SU-DHL-6 (cell line): ENCODE data around the gene PARVA.

Experiments used
- H2AFZ ChIP-seq: fragments of 200-600 bp; sonication (generic); 2 replicates; pipeline ENCODE4 v1.6.1; 2014; ENCODE audit warnings: low read depth, mild to moderate bottlenecking, moderate library complexity, mixed read lengths, antibody characterized with exemption, low read length; ENCODE audit not compliant: severe bottlenecking
- H3F3A ChIP-seq: fragments of 200-600 bp; shearing (Covaris generic); 2 replicates; pipeline ENCODE4 v1.6.0; 2016; ENCODE audit warnings: antibody characterized with exemption, mild to moderate bottlenecking; ENCODE audit not compliant: insufficient read depth
- H3K27ac ChIP-seq: fragments of 200-600 bp; sonication (generic); 2 replicates; pipeline ENCODE4 v1.5.1; 2016; ENCODE audit warnings: low read depth, mild to moderate bottlenecking, low read length, moderate library complexity, mixed read lengths
- H3K27me3 ChIP-seq: fragments of 200-600 bp; sonication (generic), shearing (Covaris generic); 2 replicates; pipeline ENCODE4 v1.6.0; 2014; ENCODE audit warnings: mild to moderate bottlenecking, low read length
- H3K36me3 ChIP-seq: fragments of 200-600 bp; sonication (generic); 2 replicates; pipeline ENCODE4 v1.6.1; 2014; ENCODE audit warnings: mild to moderate bottlenecking, low read length, mixed read lengths
- H3K4me2 ChIP-seq: fragments of 300-600, 200-600 bp; shearing (Covaris generic), sonication (generic); 2 replicates; pipeline ENCODE4 v1.6.0; 2014; ENCODE audit warnings: low read length, low read depth, mild to moderate bottlenecking; ENCODE audit not compliant: poor library complexity, severe bottlenecking
- H3K4me3 ChIP-seq: fragments of 200-600 bp; sonication (generic); 2 replicates; pipeline ENCODE4 v1.5.1; 2014; ENCODE audit warnings: antibody characterized with exemption, low read length, mild to moderate bottlenecking, mixed read lengths; ENCODE audit not compliant: insufficient read depth, poor library complexity, severe bottlenecking
- H3K79me2 ChIP-seq: fragments of 200-600 bp; sonication (generic); 2 replicates; pipeline ENCODE4 v1.6.1; 2014; ENCODE audit warnings: mild to moderate bottlenecking, low read length, moderate library complexity; ENCODE audit not compliant: insufficient read depth
- H3K9ac ChIP-seq: fragments of 200-600 bp; sonication (generic); 2 replicates; pipeline ENCODE4 v1.7.0; 2014; ENCODE audit warnings: mild to moderate bottlenecking, low read length
- H3K9me2 ChIP-seq: fragments of 200-600 bp; sonication (generic); replicated peaks from 2 replicates; pipeline ENCODE4 v1.6.1; 2014; ENCODE audit warnings: low read length; ENCODE audit not compliant: insufficient read depth
- H3K9me3 ChIP-seq: fragments of 200-600 bp; sonication (generic); 2 replicates; pipeline ENCODE4 v1.6.1; 2014; ENCODE audit warnings: low read length, mixed read lengths; ENCODE audit not compliant: insufficient read depth
- H4K20me1 ChIP-seq: fragments of 200-600 bp; sonication (generic); 2 replicates; pipeline ENCODE4 v1.6.1; 2014; ENCODE audit warnings: low read depth, mild to moderate bottlenecking, antibody characterized with exemption, low read length, moderate library complexity, mixed read lengths
- EZH2phosphoT487 ChIP-seq: fragments of 200-600 bp; sonication (generic), shearing (Covaris generic); conservative IDR thresholded peaks from 2 replicates; pipeline ENCODE4 v1.6.1; 2018; ENCODE audit warnings: mild to moderate bottlenecking, antibody characterized with exemption, low read length, moderate library complexity, mixed read lengths
- TF ChIP-seq, protein P1 (sequence below): fragments of 200-600 bp; sonication (generic); IDR thresholded peaks from one replicate; pipeline ENCODE4 v1.5.1; 2017; ENCODE audit warnings: antibody characterized with exemption, mild to moderate bottlenecking, low read length, moderate library complexity; ENCODE audit not compliant: insufficient read depth, poor library complexity, severe bottlenecking

PARVA gene

DNA sequence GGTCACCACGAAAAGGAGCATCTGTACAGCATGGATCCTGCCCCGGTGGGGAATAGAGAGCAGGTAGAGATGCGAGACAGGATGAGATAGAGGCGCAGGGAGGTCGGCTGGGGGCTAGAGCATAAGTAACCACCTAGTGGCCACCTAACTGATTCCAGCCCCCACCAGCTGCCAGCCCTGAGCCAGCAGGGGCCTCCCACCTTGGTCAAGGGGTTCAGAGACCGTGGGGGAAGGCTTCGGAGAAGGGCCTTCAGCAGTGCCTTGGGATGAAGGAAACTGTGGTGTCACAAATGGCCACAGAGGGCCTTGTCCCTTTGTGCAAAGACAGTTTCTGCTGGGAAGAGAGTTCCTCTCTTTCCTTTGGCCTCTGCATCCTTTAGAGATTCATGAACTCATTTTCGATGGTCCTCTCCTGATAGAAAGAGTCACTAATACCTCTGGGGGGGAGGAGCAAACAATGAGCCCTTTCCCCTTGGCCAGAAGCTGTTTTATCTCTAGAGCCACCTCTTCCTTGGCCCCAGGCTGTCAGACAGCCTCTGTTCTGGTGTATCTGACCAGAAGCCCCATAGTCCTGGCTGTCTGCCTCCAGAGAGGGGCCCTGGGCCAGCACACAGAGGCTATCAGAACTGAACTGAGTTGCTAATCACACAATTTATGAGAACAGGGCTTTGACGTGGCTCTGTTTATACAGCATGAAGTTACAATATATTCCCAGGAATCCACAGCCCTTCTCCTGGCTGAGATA lies 146.0 kb downstream of the PARVA start:
- no peak overlapping the region for H3K4me3 ChIP-seq
- H3K9me2 ChIP-seq = no peaks in the 10 kb centered on the region
- no peaks in the 10 kb centered on the region for H3K79me2 ChIP-seq
- H3K9me3 ChIP-seq = no peaks in the 10 kb centered on the region
- no peaks in the 10 kb centered on the region for H3F3A ChIP-seq
- no peaks in the 10 kb centered on the region for H3K36me3 ChIP-seq
- TF ChIP-seq EZH2phosphoT487 = no peak
- no peak overlapping the region for H3K9ac ChIP-seq
- H2AFZ ChIP-seq = no peak overlapping the region
- H3K27me3 ChIP-seq = no peaks in the 10 kb centered on the region
- H3K27ac ChIP-seq = no peak overlapping the region
- no peak overlapping the region for H3K4me2 ChIP-seq
- no peaks in the 10 kb centered on the region for H4K20me1 ChIP-seq

DNA sequence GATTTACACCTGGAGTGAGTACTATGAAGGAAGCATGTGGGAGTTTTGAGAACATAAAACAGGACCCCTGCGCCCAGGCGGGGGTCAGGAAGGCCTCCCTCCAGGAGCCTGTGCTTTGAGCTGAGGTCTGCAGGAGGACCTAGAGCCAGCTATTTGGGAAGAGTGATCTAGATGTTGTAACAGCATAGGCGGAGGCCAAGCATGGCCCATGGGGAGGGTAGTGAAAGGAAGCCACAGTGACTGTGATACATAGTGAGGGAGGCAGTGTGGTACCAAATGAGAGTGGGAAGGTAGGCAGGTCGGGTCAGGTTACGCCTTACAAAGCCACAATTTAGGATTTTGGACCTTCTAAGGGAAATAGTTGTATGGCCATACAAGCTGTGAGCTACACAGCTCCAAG lies 147.5 kb downstream of the PARVA start:
- TF ChIP-seq, protein P1, sequence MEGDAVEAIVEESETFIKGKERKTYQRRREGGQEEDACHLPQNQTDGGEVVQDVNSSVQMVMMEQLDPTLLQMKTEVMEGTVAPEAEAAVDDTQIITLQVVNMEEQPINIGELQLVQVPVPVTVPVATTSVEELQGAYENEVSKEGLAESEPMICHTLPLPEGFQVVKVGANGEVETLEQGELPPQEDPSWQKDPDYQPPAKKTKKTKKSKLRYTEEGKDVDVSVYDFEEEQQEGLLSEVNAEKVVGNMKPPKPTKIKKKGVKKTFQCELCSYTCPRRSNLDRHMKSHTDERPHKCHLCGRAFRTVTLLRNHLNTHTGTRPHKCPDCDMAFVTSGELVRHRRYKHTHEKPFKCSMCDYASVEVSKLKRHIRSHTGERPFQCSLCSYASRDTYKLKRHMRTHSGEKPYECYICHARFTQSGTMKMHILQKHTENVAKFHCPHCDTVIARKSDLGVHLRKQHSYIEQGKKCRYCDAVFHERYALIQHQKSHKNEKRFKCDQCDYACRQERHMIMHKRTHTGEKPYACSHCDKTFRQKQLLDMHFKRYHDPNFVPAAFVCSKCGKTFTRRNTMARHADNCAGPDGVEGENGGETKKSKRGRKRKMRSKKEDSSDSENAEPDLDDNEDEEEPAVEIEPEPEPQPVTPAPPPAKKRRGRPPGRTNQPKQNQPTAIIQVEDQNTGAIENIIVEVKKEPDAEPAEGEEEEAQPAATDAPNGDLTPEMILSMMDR = no peak
- no peak for TF ChIP-seq EZH2phosphoT487
- H3K4me3 ChIP-seq = no peak overlapping the region
- no peaks in the 10 kb centered on the region for H4K20me1 ChIP-seq
- no peaks in the 10 kb centered on the region for H3K27me3 ChIP-seq
- no peak overlapping the region for H3K4me2 ChIP-seq
- H3K9me3 ChIP-seq = no peaks in the 10 kb centered on the region
- H3K27ac ChIP-seq = no peak overlapping the region
- no peaks in the 10 kb centered on the region for H3K79me2 ChIP-seq
- no peaks in the 10 kb centered on the region for H3F3A ChIP-seq
- H3K36me3 ChIP-seq = no peaks in the 10 kb centered on the region
- no peak overlapping the region for H3K9ac ChIP-seq
- no peaks in the 10 kb centered on the region for H3K9me2 ChIP-seq
- no peak overlapping the region for H2AFZ ChIP-seq

DNA sequence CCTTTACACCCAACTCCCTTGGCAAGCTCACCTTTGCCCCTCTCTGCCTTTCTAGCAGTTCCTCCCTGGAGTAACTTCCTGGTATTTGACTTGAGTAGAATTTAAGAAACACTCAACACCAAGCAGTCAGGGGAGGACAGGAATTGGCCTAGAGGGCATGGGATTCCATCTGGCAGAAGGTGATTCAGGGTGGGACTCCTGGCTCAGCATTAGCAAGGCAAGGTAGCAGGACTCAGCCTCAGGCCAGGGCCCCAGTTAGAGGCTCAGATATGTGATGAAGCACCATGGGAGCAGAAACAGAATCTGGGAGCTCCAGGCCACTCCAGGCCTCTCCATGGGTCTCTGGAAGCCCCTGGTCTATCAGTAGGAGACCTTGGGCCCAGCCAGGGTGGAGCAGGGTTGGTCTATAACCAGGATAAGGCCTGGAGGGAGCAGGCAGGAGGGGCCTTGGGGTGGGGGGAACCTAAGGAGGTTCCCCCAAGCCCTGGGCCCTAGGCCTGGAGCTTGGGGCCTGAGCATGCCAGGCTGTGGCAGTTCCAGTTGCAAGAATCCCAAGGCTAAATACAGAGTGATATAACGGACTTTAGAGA lies 148.2 kb downstream of the PARVA start:
- Histone ChIP-seq H3K27me3 (no peaks in the 10 kb centered on the region), H3K4me3 (no peak overlapping the region), H3K9me2 (no peaks in the 10 kb centered on the region), H3K9me3 (no peaks in the 10 kb centered on the region), H3K36me3 (no peaks in the 10 kb centered on the region), H3F3A (no peaks in the 10 kb centered on the region), H3K27ac (no peak overlapping the region), H2AFZ (no peak overlapping the region), H4K20me1 (no peaks in the 10 kb centered on the region), H3K9ac (no peak overlapping the region), H3K79me2 (no peaks in the 10 kb centered on the region), H3K4me2 (no peak overlapping the region)
- TF ChIP-seq, protein P1 = no peak
- no peak for TF ChIP-seq EZH2phosphoT487

DNA sequence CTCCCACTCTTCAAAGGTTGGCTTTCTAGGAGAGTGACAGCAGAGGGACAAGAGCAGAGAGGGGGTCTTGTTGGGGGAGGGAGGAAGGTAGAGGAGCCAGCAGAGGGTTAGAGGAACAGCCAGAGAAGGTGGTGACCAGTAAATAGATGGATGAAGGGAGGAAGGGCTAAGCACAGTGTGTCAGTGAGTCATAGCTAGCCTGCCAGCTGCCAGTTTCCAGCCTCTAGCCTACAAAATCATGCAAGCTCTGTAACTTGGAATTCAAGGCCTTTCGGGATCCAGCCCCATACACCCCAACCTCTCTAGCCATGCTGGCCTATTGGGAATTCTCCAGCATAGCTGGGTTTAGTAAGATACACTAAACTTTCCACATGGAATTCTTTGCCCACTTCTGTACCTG lies 149.4 kb downstream of the PARVA start:
- H4K20me1 ChIP-seq = no peaks in the 10 kb centered on the region
- no peak overlapping the region for H3K9ac ChIP-seq
- no peaks in the 10 kb centered on the region for H3K9me2 ChIP-seq
- no peaks in the 10 kb centered on the region for H3K27me3 ChIP-seq
- H2AFZ ChIP-seq = no peak overlapping the region
- H3F3A ChIP-seq = no peaks in the 10 kb centered on the region
- H3K27ac ChIP-seq = no peak overlapping the region
- no peak overlapping the region for H3K4me3 ChIP-seq
- H3K4me2 ChIP-seq = no peak overlapping the region
- no peaks in the 10 kb centered on the region for H3K79me2 ChIP-seq
- no peaks in the 10 kb centered on the region for H3K36me3 ChIP-seq
- H3K9me3 ChIP-seq = no peaks in the 10 kb centered on the region
- TF ChIP-seq, protein P1 = no peak
- no peak for TF ChIP-seq EZH2phosphoT487
